OCI-LY1 (cell line): Measurements from ENCODE around the gene SLC39A11.

ENCODE experiments used
- H2AFZ ChIP-seq: fragments of 200-600 bp; sonication (generic), shearing (Covaris generic); 2 replicates; pipeline ENCODE4 v1.6.0; 2014; ENCODE audit warnings: antibody characterized with exemption, mild to moderate bottlenecking, low read length
- H3F3A ChIP-seq: fragments of 200-600 bp; sonication (generic), shearing (Covaris generic); 2 replicates; pipeline ENCODE4 v1.6.0; 2014; ENCODE audit warnings: mild to moderate bottlenecking, antibody characterized with exemption, low read length, moderate library complexity; ENCODE audit not compliant: insufficient read depth
- H3K27ac ChIP-seq: fragments of 200-600 bp; sonication (generic); 2 replicates; pipeline ENCODE4 v1.5.1; 2014; ENCODE audit warnings: low read length, mixed run types, mild to moderate bottlenecking, low read depth; ENCODE audit not compliant: poor library complexity, severe bottlenecking
- H3K27me3 ChIP-seq: fragments of 200-600 bp; sonication (generic); 2 replicates; pipeline ENCODE4 v1.6.0; 2014; ENCODE audit warnings: antibody characterized with exemption, mild to moderate bottlenecking, low read length, moderate library complexity; ENCODE audit not compliant: insufficient read depth
- H3K36me3 ChIP-seq: fragments of 200-600 bp; sonication (generic); 2 replicates; pipeline ENCODE4 v1.6.1; 2014; ENCODE audit warnings: mild to moderate bottlenecking, antibody characterized with exemption, low read length, moderate library complexity, mixed read lengths; ENCODE audit not compliant: insufficient read depth
- H3K4me1 ChIP-seq: fragments of 200-600 bp; sonication (generic); 2 replicates; pipeline ENCODE4 v1.5.1; 2014; ENCODE audit warnings: mild to moderate bottlenecking, low read length, moderate library complexity; ENCODE audit not compliant: insufficient read depth, severe bottlenecking
- H3K4me2 ChIP-seq: fragments of 200-600 bp; sonication (generic), shearing (Covaris generic); 2 replicates; pipeline ENCODE4 v1.6.1; 2014; ENCODE audit warnings: low read length
- H3K4me3 ChIP-seq: fragments of 200-600 bp; sonication (generic); 2 replicates; pipeline ENCODE4 v1.5.1; 2014; ENCODE audit warnings: low read length, low read depth, mild to moderate bottlenecking, mixed read lengths; ENCODE audit not compliant: poor library complexity, severe bottlenecking
- H3K79me2 ChIP-seq: fragments of 200-600 bp; shearing (Covaris generic); 2 replicates; pipeline ENCODE4 v1.6.1; 2016; ENCODE audit warnings: mixed run types, low read length, mixed read lengths; ENCODE audit not compliant: insufficient read depth
- H3K9ac ChIP-seq: fragments of 200-600 bp; sonication (generic), shearing (Covaris generic); 2 replicates; pipeline ENCODE4 v1.6.1; 2014; ENCODE audit warnings: mild to moderate bottlenecking, low read length, mixed read lengths
- H3K9me2 ChIP-seq: fragments of 200-600 bp; sonication (generic), shearing (Covaris generic); 2 replicates; pipeline ENCODE4 v1.6.1; 2014; ENCODE audit warnings: low read depth, mild to moderate bottlenecking, low read length, mixed read lengths
- H3K9me3 ChIP-seq: fragments of 200-600 bp; shearing (Covaris generic); 2 replicates; pipeline ENCODE4 v1.6.1; 2014; ENCODE audit warnings: low read length, mixed read lengths
- H4K20me1 ChIP-seq: fragments of 200-600 bp; sonication (generic), shearing (Covaris generic); 2 replicates; pipeline ENCODE4 v1.6.0; 2016; ENCODE audit warnings: mild to moderate bottlenecking, low read length; ENCODE audit not compliant: insufficient read depth
- CTCF ChIP-seq: fragments of 200-600 bp; sonication (generic), shearing (Covaris generic); IDR thresholded peaks from 2 replicates; pipeline ENCODE4 v1.5.1; 2017; ENCODE audit warnings: mild to moderate bottlenecking, antibody characterized with exemption, low read length, moderate library complexity, mixed read lengths
- EZH2 ChIP-seq: fragments of 200-600 bp; sonication (generic), shearing (Covaris generic); IDR thresholded peaks from 2 replicates; pipeline ENCODE4 v1.8.0; 2017; ENCODE audit warnings: borderline replicate concordance, mixed run types, mild to moderate bottlenecking, antibody characterized with exemption, low read length, moderate library complexity, mixed read lengths

The SLC39A11 gene

GRCh38 chr17:72915625-72916081 is 176.8 kb downstream of the SLC39A11 start:
- Histone ChIP-seq H3K27ac (no peak overlapping the region), H2AFZ (no peak overlapping the region), H3K4me1 (no peaks in the 10 kb centered on the region), H3K4me2 (no peak overlapping the region), H3K9me2 (no peaks in the 10 kb centered on the region), H3K9me3 (no peaks in the 10 kb centered on the region), H3F3A (no peaks in the 10 kb centered on the region), H4K20me1 (no peaks in the 10 kb centered on the region), H3K79me2 (no peaks in the 10 kb centered on the region), H3K4me3 (no peak overlapping the region), H3K9ac (no peak overlapping the region), H3K36me3 (no peaks in the 10 kb centered on the region), H3K27me3 (no peaks in the 10 kb centered on the region)
- TF ChIP-seq EZH2 (no peak), CTCF (no peak)

GRCh38 chr17:72913142-72913682 is 179.3 kb downstream of the SLC39A11 start:
- no peaks in the 10 kb centered on the region for H3K9me3 ChIP-seq
- no peaks in the 10 kb centered on the region for H4K20me1 ChIP-seq
- H3K4me3 ChIP-seq, result no peak overlapping the region
- H3K9ac ChIP-seq, result no peak overlapping the region
- no peak for TF ChIP-seq EZH2
- H3F3A ChIP-seq, result no peaks in the 10 kb centered on the region
- H3K4me1 ChIP-seq, result no peaks in the 10 kb centered on the region
- H3K27me3 ChIP-seq, result no peaks in the 10 kb centered on the region
- H3K79me2 ChIP-seq, result no peaks in the 10 kb centered on the region
- H3K27ac ChIP-seq, result no peak overlapping the region
- no peaks in the 10 kb centered on the region for H3K36me3 ChIP-seq
- no peaks in the 10 kb centered on the region for H3K9me2 ChIP-seq
- H2AFZ ChIP-seq, result no peak overlapping the region
- no peak overlapping the region for H3K4me2 ChIP-seq

GRCh38 chr17:72906306-72906705 is 186.2 kb downstream of the SLC39A11 start:
- H3K4me3 ChIP-seq, result no peak overlapping the region
- H3K27ac ChIP-seq, result no peak overlapping the region
- H3K4me2 ChIP-seq, result no peak overlapping the region
- H2AFZ ChIP-seq, result no peak overlapping the region
- no peaks in the 10 kb centered on the region for H3K9me3 ChIP-seq
- H3K4me1 ChIP-seq, result peaks cover 4% of the 10 kb centered on the region
- H3K79me2 ChIP-seq, result no peaks in the 10 kb centered on the region
- no peak overlapping the region for H3K9ac ChIP-seq
- no peaks in the 10 kb centered on the region for H3K36me3 ChIP-seq
- no peaks in the 10 kb centered on the region for H3K27me3 ChIP-seq
- no peaks in the 10 kb centered on the region for H3F3A ChIP-seq
- no peaks in the 10 kb centered on the region for H3K9me2 ChIP-seq
- no peak for TF ChIP-seq CTCF
- TF ChIP-seq EZH2, result no peak
- no peaks in the 10 kb centered on the region for H4K20me1 ChIP-seq

GRCh38 chr17:72903522-72903921 is 189.0 kb downstream of the SLC39A11 start:
- H4K20me1 ChIP-seq, result no peaks in the 10 kb centered on the region
- no peaks in the 10 kb centered on the region for H3K79me2 ChIP-seq
- H3K36me3 ChIP-seq, result no peaks in the 10 kb centered on the region
- no peak overlapping the region for H3K4me3 ChIP-seq
- peak overlapping the region; percentile 15 for H3K27ac ChIP-seq
- H3F3A ChIP-seq, result no peaks in the 10 kb centered on the region
- H3K9me2 ChIP-seq, result no peaks in the 10 kb centered on the region
- TF ChIP-seq EZH2, result no peak
- no peaks in the 10 kb centered on the region for H3K27me3 ChIP-seq
- no peak overlapping the region for H3K9ac ChIP-seq
- H3K9me3 ChIP-seq, result no peaks in the 10 kb centered on the region
- peaks cover 29% of the 10 kb centered on the region for H3K4me1 ChIP-seq
- no peak overlapping the region for H2AFZ ChIP-seq
- no peak overlapping the region for H3K4me2 ChIP-seq
